Stimulated activated CD4-positive, alpha-beta T cell treated with anti-CD3 and anti-CD28 coated beads, Interleukin-12 subunit alpha, Interleukin-12 subunit beta, amount 100 ng/mL, for 4 hours (primary cell): ENCODE results near the gene GLRX.

Experiments
- DNase-seq: peaks from one replicate; pipeline ENCODE4 v3.0.0-alpha.2; 2020

GLRX gene

DNA sequence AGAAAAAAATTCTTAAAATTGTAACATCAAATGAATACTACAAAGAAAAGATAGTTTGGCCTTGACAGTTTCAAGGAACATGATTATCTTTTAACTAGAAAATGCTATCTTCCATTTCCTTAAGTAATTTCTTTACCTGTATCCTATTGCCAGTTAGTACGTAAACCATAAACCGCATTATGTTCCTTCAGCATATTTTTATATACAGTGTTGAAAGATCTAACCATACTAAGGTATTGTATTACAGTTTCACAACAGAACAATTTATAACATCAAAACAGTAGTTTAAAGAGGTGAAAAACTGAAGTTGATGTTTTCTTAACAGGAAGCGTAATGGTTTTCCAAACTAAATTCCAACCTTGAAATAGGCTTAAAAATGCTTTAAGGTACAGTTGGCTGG, 45.1 kb downstream of the GLRX start:
- DNase-seq = no peak

- no peak for DNase-seq
These were observed 49.0 kb downstream of the GLRX start for GRCh38 chr5:95773335-95774059.

GRCh38 chr5:95771892-95772291, 50.6 kb downstream of the GLRX start:
- no peak for DNase-seq

DNA sequence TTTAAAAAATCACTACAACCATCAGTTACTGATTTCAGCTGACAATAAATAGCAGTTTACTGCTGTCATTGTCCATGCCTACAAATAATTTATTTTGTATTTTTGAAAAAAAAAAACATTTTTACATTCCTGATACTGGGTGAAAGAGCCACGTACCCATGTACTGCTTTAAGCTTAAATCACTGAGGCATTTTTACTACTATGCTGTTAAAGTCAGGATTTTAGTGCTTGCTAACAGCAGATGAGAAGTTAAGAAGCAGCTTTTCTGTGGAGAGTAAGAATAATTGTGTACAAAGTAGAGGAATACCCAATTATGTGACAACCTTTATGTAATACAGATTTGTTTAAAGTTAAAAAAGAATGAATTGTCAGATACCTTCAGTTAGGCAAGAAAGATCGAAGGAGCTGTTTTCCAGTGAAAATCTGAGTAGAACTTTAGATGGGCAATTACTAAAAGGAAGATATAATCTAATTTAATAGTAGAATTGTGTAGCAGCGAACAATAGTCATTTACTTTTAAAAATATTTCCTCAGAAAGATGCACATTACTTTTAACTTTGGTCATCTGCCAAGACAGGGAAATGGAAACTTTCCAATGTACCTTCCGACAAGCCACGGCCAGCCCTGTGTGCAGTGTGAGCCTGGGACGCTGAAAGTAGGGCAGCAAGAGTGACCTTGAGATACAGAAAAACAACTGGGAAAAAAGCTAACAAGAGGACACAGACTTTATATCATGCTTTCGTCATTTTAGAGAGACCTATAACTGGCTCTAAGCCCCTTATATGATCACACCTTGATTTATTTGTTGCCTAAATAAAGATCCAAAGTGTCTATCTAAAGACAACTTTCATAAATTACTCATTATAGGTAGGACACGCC, 51.5 kb downstream of the GLRX start:
- no peak for DNase-seq

GRCh38 chr5:95768731-95769130, 53.8 kb downstream of the GLRX start:
- DNase-seq = no peak

DNA sequence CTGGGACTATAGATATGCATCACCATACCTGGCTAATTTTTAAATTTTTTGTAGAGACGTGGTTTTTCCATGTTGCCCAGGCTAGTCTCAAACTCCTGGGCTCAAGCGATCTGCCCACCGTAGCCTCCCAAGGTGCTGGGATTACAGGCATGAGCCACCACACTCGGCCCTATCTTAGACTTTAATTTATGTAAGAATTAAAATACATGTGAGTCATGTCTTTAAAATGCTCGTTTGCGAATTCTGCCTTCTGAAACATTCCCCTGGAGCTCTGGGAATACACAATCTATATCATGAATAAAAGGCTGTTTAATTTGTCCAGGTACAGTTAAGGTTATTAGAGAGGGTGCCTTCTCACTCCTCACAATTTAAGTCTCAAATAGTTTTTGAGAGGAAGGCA, 58.6 kb downstream of the GLRX start:
- DNase-seq = no peak
